Skeletal muscle tissue (tissue), 4 donors: ENCODE measurements around the gene HOXC10. TPM values are rescaled to one million over a fixed set of nuclear protein-coding genes. Genes with fewer than 3 reads are reported as not detected.

ENCODE experiments used
- H3K27ac ChIP-seq: one replicate; pipeline ENCODE4 v1.7.0; 2013; ENCODE audit warnings: mild to moderate bottlenecking, low read depth, low read length, inconsistent platforms
- H3K27me3 ChIP-seq, 3 donors: one replicate each; pipeline ENCODE4 v1.7.0; 2013; ENCODE audit warnings: low read length in 3 of 3; ENCODE audit not compliant: control insufficient read depth in 3 of 3, insufficient read depth in 3 of 3
- H3K36me3 ChIP-seq, 3 donors: one replicate each; pipeline ENCODE4 v1.7.0; 2013; ENCODE audit warnings: low read length in 3 of 3; ENCODE audit not compliant: control insufficient read depth in 3 of 3, insufficient read depth in 3 of 3
- H3K4me1 ChIP-seq, 3 donors: one replicate each; pipeline ENCODE4 v1.7.0; 2013; ENCODE audit warnings: low read length in 3 of 3, mild to moderate bottlenecking in 3 of 3; ENCODE audit not compliant: control insufficient read depth in 3 of 3, insufficient read depth in 3 of 3
- H3K4me3 ChIP-seq, 3 donors: one replicate each; pipeline ENCODE4 v1.7.0; 2013; ENCODE audit warnings: low read length in 3 of 3
- H3K9ac ChIP-seq, 3 donors: one replicate each; pipeline ENCODE4 v1.7.0; 2013; ENCODE audit warnings: low read length in 3 of 3, mild to moderate bottlenecking in 3 of 3, moderate library complexity in 2 of 3, low read depth in 1 of 3
- H3K9me3 ChIP-seq, 3 donors: one replicate each; pipeline ENCODE4 v1.7.0; 2013; ENCODE audit warnings: low read length in 3 of 3; ENCODE audit not compliant: control insufficient read depth in 3 of 3
- total RNA-seq: library from RNA; depleted of rRNA; stranded (reverse); fragments of >200 nt; gene quantifications from one replicate; pipeline ENCODE4 v1.2.3, GENCODE V29; 2014
- donor health status: Osteomylitis.

The HOXC10 gene
- total RNA-seq, result 3.7 TPM

DNA sequence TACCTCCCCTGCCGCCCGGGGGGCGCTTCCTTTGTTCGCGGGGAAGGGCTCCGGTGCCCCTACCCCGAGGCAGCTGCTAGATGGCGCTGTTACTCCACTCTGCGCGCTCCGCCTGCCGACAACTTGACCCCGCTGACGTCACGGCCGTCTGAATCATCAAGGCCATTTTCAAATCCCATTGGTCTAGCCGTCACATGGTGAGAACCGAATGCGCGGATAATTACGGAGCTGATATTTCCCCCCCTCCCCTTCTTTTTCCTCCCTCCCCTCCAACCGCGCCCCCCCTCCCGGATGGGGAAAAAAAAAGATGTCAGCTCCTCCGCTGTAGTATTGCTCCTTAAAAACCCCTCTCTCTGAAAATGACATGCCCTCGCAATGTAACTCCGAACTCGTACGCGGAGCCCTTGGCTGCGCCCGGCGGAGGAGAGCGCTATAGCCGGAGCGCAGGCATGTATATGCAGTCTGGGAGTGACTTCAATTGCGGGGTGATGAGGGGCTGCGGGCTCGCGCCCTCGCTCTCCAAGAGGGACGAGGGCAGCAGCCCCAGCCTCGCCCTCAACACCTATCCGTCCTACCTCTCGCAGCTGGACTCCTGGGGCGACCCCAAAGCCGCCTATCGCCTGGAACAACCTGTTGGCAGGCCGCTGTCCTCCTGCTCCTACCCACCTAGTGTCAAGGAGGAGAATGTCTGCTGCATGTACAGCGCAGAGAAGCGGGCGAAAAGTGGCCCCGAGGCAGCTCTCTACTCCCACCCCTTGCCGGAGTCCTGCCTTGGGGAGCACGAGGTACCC is at the start of gene HOXC10:
TSS of gene HOXC10 (plus strand) at position 246 of the 791 bp plus-strand sequence. CDS start at position 360, 114 bp downstream.
- peaks cover 40 to 78% (median 46%) of the 10 kb centered on the region in 3 donors for H3K4me1 ChIP-seq
- peak within 1 kb of the TSS; percentile 97 for H3K9ac ChIP-seq
- peak within 1 kb of the TSS; percentile 87 to 95 (median 91) for H3K4me3 ChIP-seq
- peaks cover 12 to 44% (median 26%) of the 10 kb centered on the region in 3 donors for H3K27me3 ChIP-seq
- no peaks in the 10 kb centered on the region for H3K36me3 ChIP-seq
- peak within 1 kb of the TSS; percentile 100 for H3K27ac ChIP-seq
- no peaks in the 10 kb centered on the region for H3K9me3 ChIP-seq

DNA sequence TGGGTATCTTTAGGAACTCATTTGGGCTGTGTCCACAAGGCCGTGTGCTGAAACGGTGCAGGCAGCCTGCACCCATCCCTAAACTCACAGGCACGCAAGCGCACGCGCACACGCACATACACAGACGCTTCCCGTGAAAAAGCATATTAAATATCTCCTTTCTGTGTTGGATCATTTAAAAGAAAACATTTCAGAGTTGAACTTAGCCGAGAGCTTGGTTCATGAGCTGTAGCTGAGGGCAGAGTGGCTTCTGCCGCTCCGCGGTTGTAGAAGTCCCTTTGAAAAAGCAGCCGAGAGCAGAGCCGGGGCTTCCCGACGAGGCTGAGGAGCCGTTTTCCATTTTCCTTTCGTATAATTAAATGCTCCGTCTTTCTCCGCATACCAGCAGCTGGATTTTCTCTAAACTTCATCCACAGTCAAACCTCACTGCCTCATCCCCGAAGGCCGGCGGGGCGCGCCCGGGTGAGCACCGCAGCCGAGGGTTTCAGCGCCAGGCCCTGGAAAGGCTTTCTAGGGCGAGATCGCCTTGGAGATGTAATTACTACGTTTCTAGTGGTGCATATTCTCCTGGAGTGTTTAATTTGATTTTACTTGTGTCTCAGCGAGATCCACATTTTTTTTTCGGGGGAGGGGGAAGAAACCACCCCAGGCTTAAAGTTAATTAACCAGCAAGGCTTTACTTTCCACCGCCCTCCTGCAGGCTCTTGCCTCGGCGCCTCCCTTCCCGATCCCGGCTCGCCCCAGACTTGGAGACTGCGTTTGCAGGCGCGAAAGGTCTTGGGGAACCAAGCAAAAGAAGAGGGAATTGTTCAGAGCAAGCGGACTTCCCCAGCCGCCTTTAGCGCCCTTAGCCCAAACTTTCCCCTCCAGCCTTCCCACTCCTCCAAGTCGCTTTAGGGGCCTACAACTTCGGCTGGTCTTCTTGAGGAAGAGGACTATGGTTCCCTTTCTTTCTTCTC is 49.3 kb upstream of the HOXC10 start:
- H3K4me3 ChIP-seq, result no peak overlapping the region
- H3K27ac ChIP-seq, result no peak overlapping the region

DNA sequence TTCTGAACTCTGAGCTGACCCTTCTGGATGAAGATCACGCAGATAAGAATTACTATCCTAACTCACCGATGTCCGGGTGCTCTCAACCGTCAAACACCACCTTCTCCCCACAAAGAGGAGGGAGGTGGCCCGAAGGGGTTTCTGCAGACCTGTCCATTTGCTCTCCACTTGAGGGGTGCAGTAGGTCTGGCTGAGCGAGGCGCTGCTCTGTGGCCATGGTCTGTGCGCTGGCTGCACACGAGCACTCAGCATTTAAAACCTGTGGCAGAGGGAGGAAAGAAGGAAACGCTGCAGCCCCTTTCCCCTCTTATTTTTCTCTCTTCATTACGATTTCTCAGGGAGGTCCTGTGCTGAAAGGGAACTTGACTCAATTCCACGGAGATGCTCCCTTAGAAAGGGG is 47.8 kb upstream of the HOXC10 start:
- H3K27ac ChIP-seq, result no peak overlapping the region
- H3K36me3 ChIP-seq, result no peaks in the 10 kb centered on the region
- peaks cover 89 to 90% (median 90%) of the 10 kb centered on the region in 3 donors for H3K27me3 ChIP-seq
- H3K4me3 ChIP-seq, result no peak overlapping the region
- no peak overlapping the region for H3K9ac ChIP-seq
- H3K4me1 ChIP-seq, result peaks cover 5 to 14% (median 11%) of the 10 kb centered on the region in 3 donors
- no peaks in the 10 kb centered on the region for H3K9me3 ChIP-seq

More for the DNA sequence above, 49.3 kb upstream of the HOXC10 start:
- no peak overlapping the region for H3K9ac ChIP-seq
- peaks cover 90 to 92% (median 91%) of the 10 kb centered on the region in 3 donors for H3K27me3 ChIP-seq
- peaks cover 5 to 14% (median 11%) of the 10 kb centered on the region in 3 donors for H3K4me1 ChIP-seq
- H3K36me3 ChIP-seq, result no peaks in the 10 kb centered on the region
- H3K9me3 ChIP-seq, result no peaks in the 10 kb centered on the region

DNA sequence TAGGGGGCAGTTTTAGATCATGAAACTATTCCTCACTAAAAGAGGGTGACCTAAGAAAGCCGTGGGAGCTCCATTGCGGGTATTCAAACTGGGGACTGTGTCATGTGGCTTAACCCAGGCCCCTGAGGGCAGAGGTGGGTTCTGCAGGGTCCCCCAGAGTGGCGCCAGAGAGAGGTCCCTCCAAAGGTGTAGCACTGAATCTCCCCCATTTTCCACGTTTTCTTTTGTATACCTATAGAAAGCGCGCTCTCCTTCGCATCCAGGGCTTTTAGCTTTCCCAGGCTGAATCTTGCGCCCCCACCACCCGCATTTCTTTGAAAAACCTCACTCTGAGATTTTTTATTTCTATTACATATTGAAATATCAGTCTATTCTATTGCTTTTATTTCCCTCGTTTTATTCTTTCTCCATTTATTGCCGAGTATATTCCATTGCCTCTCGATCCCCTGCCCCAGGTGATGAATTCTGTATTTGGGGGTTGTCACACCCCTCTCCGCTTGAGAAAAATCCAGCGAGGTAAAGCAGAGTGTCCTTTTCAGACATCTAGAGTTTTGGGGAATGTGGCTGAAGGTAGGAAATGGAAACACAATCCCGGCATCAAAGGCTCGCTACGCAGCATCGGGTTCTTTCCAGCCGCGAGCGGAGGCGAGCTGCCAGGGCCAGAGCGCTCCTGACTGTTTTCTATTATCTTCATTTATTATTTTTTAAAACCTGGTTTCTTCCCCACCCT is 47.2 kb upstream of the HOXC10 start:
- Histone ChIP-seq H3K4me3 (peak overlapping the region; percentile 48 to 70 (median 60)), H3K27ac (no peak overlapping the region), H3K9ac (peak overlapping the region in 2 of 3 donors; percentile 38 to 50), H3K27me3 (peaks cover 86 to 91% (median 89%) of the 10 kb centered on the region in 3 donors), H3K4me1 (peaks cover 5 to 14% (median 11%) of the 10 kb centered on the region in 3 donors), H3K9me3 (no peaks in the 10 kb centered on the region), H3K36me3 (no peaks in the 10 kb centered on the region)

DNA sequence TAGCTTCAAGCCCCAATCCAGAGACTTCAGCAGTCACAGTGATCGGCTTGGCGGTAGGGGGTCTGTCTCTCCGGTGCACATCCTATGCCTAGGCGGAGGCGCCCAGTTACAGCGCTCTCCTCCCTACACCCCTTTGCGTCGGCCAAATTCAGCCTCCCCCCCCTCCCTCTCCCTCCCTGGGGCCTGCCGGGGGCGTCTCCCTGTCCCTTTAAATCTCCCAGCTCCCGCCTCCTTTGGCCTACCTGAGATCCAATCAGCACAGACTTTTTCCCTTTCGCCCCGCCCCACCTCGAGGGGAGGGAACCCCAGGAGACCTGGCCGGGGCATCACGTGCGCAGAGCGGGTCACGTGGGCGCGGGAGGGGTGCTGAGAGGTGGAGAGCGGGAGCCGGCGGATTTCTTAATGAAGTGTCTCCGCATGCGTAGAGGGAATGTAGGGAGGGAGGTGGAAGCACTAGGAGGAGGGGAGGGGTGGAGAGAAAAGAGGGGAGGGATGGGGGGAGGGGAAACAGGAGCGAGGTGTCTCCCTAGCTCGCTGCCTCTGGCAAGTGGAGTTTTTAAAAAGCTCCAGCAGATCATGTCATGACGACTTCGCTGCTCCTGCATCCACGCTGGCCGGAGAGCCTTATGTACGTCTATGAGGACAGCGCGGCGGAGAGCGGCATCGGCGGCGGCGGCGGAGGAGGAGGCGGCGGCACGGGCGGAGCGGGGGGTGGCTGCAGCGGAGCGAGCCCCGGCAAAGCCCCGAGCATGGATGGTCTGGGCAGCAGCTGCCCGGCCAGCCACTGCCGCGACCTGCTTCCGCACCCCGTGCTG is 46.4 kb upstream of the HOXC10 start, which contains the start of gene HOXC13:
TSS of gene HOXC13 (plus strand) at position 506 of the 815 bp plus-strand sequence. CDS start at position 582, 76 bp downstream.
- Histone ChIP-seq H3K4me1 (peaks cover 5 to 14% (median 11%) of the 10 kb centered on the region in 3 donors), H3K9ac (peak within 1 kb of the TSS in 2 of 3 donors; percentile 38 to 50), H3K4me3 (peak within 1 kb of the TSS; percentile 48 to 70 (median 60)), H3K9me3 (no peaks in the 10 kb centered on the region), H3K27me3 (peaks cover 83 to 88% (median 87%) of the 10 kb centered on the region in 3 donors), H3K27ac (no peak within 1 kb of the TSS), H3K36me3 (no peaks in the 10 kb centered on the region)

DNA sequence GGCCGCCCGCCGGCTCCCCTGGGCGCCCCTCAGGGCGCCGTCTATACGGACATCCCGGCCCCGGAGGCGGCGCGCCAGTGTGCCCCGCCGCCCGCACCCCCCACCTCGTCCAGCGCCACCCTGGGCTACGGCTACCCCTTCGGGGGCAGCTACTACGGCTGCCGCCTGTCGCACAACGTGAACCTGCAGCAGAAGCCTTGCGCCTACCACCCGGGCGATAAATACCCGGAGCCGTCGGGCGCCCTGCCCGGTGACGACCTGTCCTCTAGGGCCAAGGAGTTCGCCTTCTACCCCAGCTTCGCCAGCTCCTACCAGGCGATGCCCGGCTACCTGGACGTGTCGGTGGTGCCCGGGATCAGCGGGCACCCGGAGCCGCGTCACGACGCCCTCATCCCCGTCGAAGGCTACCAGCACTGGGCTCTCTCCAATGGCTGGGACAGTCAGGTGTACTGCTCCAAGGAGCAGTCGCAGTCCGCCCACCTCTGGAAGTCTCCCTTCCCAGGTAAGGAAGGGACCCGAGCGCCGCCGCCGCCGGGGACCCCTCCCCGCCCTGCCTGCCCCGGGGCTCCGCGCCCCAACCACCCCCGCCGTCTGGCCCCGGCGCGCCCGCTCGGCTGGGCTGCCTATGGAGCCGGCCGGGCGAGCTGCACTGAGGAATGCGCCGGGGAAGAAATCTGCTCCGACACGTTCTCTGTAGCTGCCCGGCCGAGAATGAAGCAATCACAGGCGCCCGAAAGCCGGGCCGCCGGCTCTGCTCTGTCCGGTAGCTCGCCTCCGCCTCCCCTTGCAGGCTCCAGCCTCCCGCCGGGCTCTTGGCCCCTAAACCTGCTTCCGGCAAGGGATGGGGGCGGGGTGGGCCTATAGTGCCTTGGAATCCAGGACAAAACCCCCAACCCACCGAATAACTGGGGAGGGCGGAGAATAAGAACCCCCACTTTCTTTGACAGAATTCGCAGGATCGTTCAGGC is 45.5 kb upstream of the HOXC10 start:
- Histone ChIP-seq H3K27ac (no peak overlapping the region), H3K9ac (no peak overlapping the region)

DNA sequence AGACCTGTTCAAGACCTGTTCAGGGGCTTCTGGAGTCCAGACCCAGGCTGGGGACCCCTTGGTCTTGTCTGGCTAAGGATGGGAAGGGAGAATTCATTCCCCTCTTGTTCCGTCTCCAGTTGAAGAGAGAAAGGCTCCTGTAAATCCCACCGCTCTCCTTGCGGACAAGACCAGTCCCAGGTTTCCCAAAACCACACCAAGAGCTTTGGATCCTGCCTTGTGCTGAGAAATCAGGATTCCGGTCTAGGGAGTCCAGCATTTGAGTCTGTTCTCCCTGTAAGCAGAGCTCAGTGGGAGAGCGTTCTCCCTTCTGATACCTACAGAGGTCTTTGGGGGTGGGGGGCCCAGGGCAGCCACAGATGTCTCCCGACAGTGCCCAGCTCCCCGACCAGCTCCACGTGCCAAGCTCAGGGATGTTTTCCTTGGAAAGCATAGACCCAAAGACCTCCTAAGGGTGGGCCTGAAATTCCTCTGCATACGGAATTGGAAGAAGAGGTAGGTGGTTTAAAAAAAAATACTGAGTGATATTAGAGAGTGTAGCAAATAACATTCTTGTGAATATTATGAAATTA is 44.4 kb upstream of the HOXC10 start:
- Histone ChIP-seq H3K4me3 (no peak overlapping the region), H3K36me3 (no peaks in the 10 kb centered on the region), H3K27me3 (peaks cover 84 to 89% (median 87%) of the 10 kb centered on the region in 3 donors), H3K9ac (no peak overlapping the region), H3K27ac (no peak overlapping the region), H3K4me1 (peaks cover 5 to 14% (median 11%) of the 10 kb centered on the region in 3 donors), H3K9me3 (no peaks in the 10 kb centered on the region)

More for the DNA sequence above, 45.5 kb upstream of the HOXC10 start:
- Histone ChIP-seq H3K4me3 (peak overlapping the region in 2 of 3 donors; percentile 41 to 70), H3K27me3 (peaks cover 83 to 88% (median 87%) of the 10 kb centered on the region in 3 donors), H3K36me3 (no peaks in the 10 kb centered on the region), H3K9me3 (no peaks in the 10 kb centered on the region), H3K4me1 (peaks cover 5 to 14% (median 11%) of the 10 kb centered on the region in 3 donors)

DNA sequence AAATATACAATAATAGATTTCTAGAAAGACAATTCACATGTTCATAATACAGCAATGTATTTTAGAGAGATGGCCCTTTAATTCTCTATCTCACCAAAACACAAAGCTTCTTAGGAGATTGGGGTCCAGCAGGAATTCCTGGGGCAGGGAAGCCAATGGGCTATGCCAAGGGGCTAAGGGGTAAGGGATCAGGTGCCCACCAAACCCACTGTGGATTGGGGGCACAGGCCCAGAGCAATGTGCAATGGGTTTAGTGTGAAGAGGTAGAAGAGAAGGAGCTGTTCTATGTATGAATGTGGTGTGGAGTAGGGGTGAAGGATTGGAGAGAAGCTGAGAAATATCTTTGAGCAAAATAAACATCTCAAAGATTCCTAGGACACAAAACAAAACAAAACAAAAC is 43.8 kb upstream of the HOXC10 start:
- Histone ChIP-seq H3K27me3 (peaks cover 85 to 89% (median 87%) of the 10 kb centered on the region in 3 donors), H3K36me3 (no peaks in the 10 kb centered on the region), H3K4me1 (peaks cover 5 to 14% (median 11%) of the 10 kb centered on the region in 3 donors), H3K4me3 (no peak overlapping the region), H3K9ac (no peak overlapping the region), H3K27ac (no peak overlapping the region), H3K9me3 (no peaks in the 10 kb centered on the region)
